Retinal pigment epithelial cell (primary cell): ENCODE results near the gene MAP3K13.

ENCODE experiments used
- DNase-seq: peaks from one replicate; pipeline ENCODE4 v3.0.0-alpha.2; 2010; ENCODE audit warnings: low read depth
- H3K4me3 ChIP-seq: 2 replicates; pipeline ENCODE4 v1.5.1; 2011; ENCODE audit warnings: mild to moderate bottlenecking, low read length, control low read depth, moderate library complexity
- TF ChIP-seq, protein P1 (sequence below): conservative IDR thresholded peaks from 2 replicates; pipeline ENCODE4 v1.5.1; 2011; ENCODE audit warnings: low read depth, low read length, control low read depth, inconsistent platforms

The MAP3K13 gene

DNA sequence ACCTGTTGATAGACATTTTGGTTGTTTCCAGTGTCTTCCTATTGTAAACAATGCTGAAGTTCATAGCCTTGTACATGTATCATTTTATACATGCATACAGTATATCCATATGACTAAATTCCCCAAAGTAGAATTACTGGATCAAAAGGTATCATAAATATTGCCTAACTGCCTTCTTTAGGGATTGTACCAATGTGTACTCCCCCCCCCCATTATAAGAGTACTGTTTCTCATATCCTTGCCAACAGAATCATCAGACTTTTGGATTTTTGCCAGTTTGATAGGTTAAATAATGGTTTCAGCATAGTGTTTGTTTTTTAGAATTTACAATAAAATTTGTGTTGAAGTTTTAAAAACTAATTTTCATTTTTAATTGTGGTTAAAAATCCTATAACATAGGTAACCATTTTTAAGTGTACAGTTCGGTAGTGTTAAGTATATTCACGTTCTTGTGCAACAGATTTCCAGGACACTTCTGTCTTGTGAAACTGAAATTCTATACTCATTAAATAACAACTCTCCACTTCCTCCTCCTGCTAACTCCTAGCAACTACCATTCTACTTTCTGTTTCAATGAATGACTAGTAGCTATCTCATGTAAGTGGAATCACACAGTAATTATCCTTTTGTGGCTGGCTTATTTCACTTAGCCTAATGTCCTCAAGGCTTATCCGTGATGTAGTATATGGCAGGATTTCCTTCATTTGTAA, 30.8 kb upstream of the MAP3K13 start:
- DNase-seq, result no peak
- TF ChIP-seq, protein P1, sequence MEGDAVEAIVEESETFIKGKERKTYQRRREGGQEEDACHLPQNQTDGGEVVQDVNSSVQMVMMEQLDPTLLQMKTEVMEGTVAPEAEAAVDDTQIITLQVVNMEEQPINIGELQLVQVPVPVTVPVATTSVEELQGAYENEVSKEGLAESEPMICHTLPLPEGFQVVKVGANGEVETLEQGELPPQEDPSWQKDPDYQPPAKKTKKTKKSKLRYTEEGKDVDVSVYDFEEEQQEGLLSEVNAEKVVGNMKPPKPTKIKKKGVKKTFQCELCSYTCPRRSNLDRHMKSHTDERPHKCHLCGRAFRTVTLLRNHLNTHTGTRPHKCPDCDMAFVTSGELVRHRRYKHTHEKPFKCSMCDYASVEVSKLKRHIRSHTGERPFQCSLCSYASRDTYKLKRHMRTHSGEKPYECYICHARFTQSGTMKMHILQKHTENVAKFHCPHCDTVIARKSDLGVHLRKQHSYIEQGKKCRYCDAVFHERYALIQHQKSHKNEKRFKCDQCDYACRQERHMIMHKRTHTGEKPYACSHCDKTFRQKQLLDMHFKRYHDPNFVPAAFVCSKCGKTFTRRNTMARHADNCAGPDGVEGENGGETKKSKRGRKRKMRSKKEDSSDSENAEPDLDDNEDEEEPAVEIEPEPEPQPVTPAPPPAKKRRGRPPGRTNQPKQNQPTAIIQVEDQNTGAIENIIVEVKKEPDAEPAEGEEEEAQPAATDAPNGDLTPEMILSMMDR, result no peak
- no peak overlapping the region for H3K4me3 ChIP-seq

DNA sequence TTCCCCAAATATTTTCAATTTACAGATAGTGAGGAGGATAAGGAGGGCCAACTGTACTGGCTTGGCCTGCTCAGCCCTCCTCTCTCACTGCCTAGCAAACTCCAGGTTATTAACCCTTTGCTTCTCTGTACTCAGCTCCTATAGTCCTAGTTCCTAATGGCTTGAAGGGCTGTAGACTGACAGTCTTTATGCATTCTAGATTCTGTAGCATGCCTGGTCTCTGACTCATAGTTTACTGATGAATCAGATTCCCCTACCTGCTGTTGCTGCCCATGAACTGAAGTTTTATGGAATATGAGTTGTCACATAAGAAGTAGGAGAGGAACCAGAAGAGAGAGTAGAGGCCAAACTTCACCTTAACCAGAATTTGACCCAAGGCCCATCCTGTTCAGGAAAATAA, 27.1 kb upstream of the MAP3K13 start:
- TF ChIP-seq, protein P1, result no peak
- DNase-seq, result no peak
- H3K4me3 ChIP-seq, result no peak overlapping the region

DNA sequence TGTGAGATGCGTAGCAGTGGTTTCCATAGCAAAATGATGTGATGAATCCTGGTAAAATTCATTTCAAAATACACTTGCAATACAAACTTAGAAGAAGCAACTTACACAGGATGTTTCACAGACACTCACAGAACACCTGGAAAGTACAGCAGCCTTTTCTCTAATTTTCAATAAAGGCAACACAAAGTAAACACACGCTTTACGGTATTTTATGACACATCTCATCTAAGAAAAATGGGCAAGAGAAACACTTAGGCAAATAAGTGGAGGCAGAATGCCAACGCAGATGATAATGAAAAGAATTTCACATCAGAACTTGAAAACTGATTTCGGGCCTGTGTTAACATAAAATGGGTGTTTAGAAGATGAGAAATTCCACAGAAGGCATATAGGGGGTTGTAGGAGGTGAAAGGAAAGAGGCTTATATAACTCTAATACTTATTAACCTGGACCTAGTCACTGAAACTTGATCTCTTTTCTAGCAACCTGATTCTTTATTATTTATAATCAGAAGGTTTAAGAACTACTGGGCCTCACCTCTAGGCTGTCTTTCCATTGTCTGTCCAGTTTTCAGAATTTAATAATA, 25.6 kb upstream of the MAP3K13 start:
- no peak overlapping the region for H3K4me3 ChIP-seq
- TF ChIP-seq, protein P1, result no peak
- no peak for DNase-seq

GRCh38 chr3:185339945-185340344, 23.0 kb upstream of the MAP3K13 start:
- no peak for DNase-seq
- TF ChIP-seq, protein P1, result no peak
- H3K4me3 ChIP-seq, result no peak overlapping the region

DNA sequence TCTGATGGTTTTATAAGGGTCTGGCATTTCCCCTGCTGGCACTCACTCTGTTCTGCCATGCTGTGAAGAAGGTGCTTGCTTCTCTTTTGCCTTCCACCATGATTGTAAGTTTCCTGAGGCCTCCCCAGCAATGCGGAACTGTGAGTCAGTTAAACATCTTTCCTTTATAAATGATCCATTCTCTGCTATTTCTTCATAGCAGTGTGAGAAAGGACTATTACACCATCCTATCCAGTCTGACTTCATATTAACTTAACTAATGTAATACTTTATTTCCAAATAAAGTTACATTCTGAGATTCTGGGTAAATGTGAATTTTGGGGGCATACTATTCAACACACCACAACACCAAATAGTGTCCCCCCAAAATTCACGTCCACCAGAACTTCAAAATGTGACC, 22.2 kb upstream of the MAP3K13 start:
- no peak for DNase-seq
- TF ChIP-seq, protein P1, result no peak
- no peak overlapping the region for H3K4me3 ChIP-seq

- TF ChIP-seq, protein P1, result no peak
- H3K4me3 ChIP-seq, result no peak overlapping the region
- no peak for DNase-seq
Measured at GRCh38 chr3:185341616-185342458, 21.1 kb upstream of the MAP3K13 start.
